Activated naive CD4-positive, alpha-beta T cell treated with anti-CD3 and anti-CD28 coated beads, Interleukin-2, amount 50 U/mL, for 72 hours (primary cell): ENCODE results near the gene TLL1. TPM values are rescaled to one million over a fixed set of nuclear protein-coding genes. Genes with fewer than 3 reads are reported as not detected.
A peak's percentile ranks its signal among the peaks of the same experiment; 100 is the strongest.

Experiments
- ATAC-seq, 2 donors: fragments of 150-1000 bp; cut with Tn5 transposase; 2 replicates each; pipeline ENCODE4 v1.10.0; 2021; ENCODE audit warnings: mild to moderate bottlenecking in 2 of 2, moderate library complexity in 2 of 2
- DNase-seq, 2 donors: peaks; one replicate each; pipeline ENCODE4 v3.0.0; 2021 to 2022; ENCODE audit warnings: low spot score in 2 of 2
- H3K27ac Mint-ChIP-seq, 2 donors: one replicate each; pipeline ENCODE4 v1.8.0; 2022; ENCODE audit warnings: mild to moderate bottlenecking in 2 of 2, mixed read lengths in 2 of 2
- H3K36me3 Mint-ChIP-seq, 2 donors: one replicate each; pipeline ENCODE4 v1.8.0; 2022; ENCODE audit warnings: mixed read lengths in 2 of 2
- H3K9me3 Mint-ChIP-seq, 2 donors: one replicate each; pipeline ENCODE4 v1.8.0; 2022; ENCODE audit warnings: mixed read lengths in 2 of 2
- total RNA-seq, 2 donors: library from RNA; stranded (reverse); gene quantifications; one replicate each; pipeline ENCODE4 v1.2.3, GENCODE V29; 2022

Gene TLL1
- total RNA-seq, 2 donors from 2014 or later, result not detected

GRCh38 chr4:166140951-166141350, 267.9 kb downstream of the TLL1 start:
- Mint-ChIP-seq H3K9me3 (no peaks in the 10 kb centered on the region), H3K27ac (no peak overlapping the region)
- ATAC-seq, result no peak

GRCh38 chr4:166143227-166143626, 270.2 kb downstream of the TLL1 start:
- no peak overlapping the region for H3K27ac Mint-ChIP-seq
- H3K36me3 Mint-ChIP-seq, result no peaks in the 10 kb centered on the region
- DNase-seq, result no peak
- H3K9me3 Mint-ChIP-seq, result no peaks in the 10 kb centered on the region
- peak in 1 of 2 donors; percentile 50 for ATAC-seq

More at GRCh38 chr4:166140951-166141350, 267.9 kb downstream of the TLL1 start:
- H3K36me3 Mint-ChIP-seq, result no peaks in the 10 kb centered on the region
- no peak for DNase-seq

- no peaks in the 10 kb centered on the region for H3K36me3 Mint-ChIP-seq
- no peak overlapping the region for H3K27ac Mint-ChIP-seq
- ATAC-seq, result no peak
- no peak for DNase-seq
- peaks cover 0 to 5% of the 10 kb centered on the region in 2 donors for H3K9me3 Mint-ChIP-seq
Observed at GRCh38 chr4:166144607-166145006, 271.6 kb downstream of the TLL1 start.

GRCh38 chr4:166146806-166147540, 273.9 kb downstream of the TLL1 start:
- peaks cover 5 to 8% of the 10 kb centered on the region in 2 donors for H3K9me3 Mint-ChIP-seq
- ATAC-seq (no peak), DNase-seq (no peak)
- H3K36me3 Mint-ChIP-seq, result no peaks in the 10 kb centered on the region
- no peak overlapping the region for H3K27ac Mint-ChIP-seq
